Panc1 (cell line): Measurements from ENCODE around the gene IL1A.

Source experiments
- SIN3A ChIP-seq: IDR thresholded peaks from 2 replicates; pipeline ENCODE4 v1.6.1; 2012; ENCODE audit warnings: low read depth, mild to moderate bottlenecking, low read length, moderate library complexity, borderline replicate concordance; ENCODE audit not compliant: insufficient read depth
- TF ChIP-seq, protein P1 (sequence below): fragments of 450-650 bp; IDR thresholded peaks from 2 replicates; pipeline ENCODE4 v1.5.1; 2017; ENCODE audit warnings: mild to moderate bottlenecking
- TF ChIP-seq, protein P2 (sequence below), 2 experiments: IDR thresholded peaks; 2 replicates each; pipeline ENCODE4 v1.6.1; 2011 to 2012; ENCODE audit warnings: low read depth in 2 of 2, control low read depth in 1 of 2, low read length in 1 of 2, mild to moderate bottlenecking in 1 of 2, moderate library complexity in 1 of 2; ENCODE audit not compliant: insufficient read depth in 1 of 2

DNA sequence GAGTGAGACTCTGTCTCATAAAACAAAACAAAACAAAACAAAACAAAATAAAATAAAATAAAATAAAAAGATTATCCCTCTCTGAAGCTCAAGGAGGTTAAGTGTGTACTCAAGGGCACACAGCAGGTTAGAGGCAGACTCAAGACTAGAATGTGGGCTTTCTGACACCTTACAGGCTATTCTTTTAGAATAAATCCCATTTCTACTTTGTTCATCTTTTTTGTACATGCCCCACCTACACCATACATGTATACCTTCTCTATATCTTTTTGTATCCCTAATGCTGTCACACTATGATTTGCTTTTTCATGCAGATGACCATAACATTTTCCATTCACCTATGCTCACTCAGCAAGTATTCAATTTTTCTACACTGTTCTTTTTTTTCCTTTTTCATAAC, 49.7 kb upstream of the IL1A start:
- TF ChIP-seq, protein P1, sequence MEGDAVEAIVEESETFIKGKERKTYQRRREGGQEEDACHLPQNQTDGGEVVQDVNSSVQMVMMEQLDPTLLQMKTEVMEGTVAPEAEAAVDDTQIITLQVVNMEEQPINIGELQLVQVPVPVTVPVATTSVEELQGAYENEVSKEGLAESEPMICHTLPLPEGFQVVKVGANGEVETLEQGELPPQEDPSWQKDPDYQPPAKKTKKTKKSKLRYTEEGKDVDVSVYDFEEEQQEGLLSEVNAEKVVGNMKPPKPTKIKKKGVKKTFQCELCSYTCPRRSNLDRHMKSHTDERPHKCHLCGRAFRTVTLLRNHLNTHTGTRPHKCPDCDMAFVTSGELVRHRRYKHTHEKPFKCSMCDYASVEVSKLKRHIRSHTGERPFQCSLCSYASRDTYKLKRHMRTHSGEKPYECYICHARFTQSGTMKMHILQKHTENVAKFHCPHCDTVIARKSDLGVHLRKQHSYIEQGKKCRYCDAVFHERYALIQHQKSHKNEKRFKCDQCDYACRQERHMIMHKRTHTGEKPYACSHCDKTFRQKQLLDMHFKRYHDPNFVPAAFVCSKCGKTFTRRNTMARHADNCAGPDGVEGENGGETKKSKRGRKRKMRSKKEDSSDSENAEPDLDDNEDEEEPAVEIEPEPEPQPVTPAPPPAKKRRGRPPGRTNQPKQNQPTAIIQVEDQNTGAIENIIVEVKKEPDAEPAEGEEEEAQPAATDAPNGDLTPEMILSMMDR = no peak
- TF ChIP-seq SIN3A = no peak
- TF ChIP-seq, protein P2, sequence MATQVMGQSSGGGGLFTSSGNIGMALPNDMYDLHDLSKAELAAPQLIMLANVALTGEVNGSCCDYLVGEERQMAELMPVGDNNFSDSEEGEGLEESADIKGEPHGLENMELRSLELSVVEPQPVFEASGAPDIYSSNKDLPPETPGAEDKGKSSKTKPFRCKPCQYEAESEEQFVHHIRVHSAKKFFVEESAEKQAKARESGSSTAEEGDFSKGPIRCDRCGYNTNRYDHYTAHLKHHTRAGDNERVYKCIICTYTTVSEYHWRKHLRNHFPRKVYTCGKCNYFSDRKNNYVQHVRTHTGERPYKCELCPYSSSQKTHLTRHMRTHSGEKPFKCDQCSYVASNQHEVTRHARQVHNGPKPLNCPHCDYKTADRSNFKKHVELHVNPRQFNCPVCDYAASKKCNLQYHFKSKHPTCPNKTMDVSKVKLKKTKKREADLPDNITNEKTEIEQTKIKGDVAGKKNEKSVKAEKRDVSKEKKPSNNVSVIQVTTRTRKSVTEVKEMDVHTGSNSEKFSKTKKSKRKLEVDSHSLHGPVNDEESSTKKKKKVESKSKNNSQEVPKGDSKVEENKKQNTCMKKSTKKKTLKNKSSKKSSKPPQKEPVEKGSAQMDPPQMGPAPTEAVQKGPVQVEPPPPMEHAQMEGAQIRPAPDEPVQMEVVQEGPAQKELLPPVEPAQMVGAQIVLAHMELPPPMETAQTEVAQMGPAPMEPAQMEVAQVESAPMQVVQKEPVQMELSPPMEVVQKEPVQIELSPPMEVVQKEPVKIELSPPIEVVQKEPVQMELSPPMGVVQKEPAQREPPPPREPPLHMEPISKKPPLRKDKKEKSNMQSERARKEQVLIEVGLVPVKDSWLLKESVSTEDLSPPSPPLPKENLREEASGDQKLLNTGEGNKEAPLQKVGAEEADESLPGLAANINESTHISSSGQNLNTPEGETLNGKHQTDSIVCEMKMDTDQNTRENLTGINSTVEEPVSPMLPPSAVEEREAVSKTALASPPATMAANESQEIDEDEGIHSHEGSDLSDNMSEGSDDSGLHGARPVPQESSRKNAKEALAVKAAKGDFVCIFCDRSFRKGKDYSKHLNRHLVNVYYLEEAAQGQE (IDR thresholded peaks at IDR 0.05; ENCODE audit: insufficient read depth in 1 of 2, low read depth in 2 of 2, low read length in 1 of 2) = no peak
